Stimulated activated CD4-positive, alpha-beta T cell treated with anti-CD3 and anti-CD28 coated beads, Interleukin-1b, Interleukin-23, amount 100 ng/mL, for 4 hours (primary cell): ENCODE results near the gene RUVBL2.
A peak's percentile ranks its signal among the peaks of the same experiment; 100 is the strongest.

Experiments used
- DNase-seq, 2 donors: peaks; one replicate each; pipeline ENCODE4 v3.0.0-alpha.2; 2020; ENCODE audit warnings: low read depth in 2 of 2

RUVBL2 gene

GRCh38 chr19:48989701-48990291 lies 3.9 kb upstream of the RUVBL2 start:
- DNase-seq = no peak

DNA sequence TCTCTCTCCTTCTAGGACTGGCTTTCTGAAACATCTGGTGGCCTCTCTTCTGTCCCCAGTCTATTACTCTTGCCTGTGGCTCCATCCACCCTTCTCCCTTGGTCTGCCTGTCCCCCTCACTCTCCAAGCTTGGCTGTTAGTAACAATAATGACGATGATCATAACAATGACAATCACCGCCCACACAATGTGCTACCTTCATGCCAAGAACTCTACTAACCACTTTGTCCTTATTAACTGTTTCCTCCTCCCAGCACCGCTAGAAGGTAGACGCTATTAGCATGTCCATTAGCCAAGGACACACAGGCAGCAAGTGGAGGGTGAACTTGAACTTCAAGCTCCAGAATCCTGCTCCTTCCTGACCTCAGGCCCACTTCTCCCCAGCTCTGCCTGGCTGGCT lies 3.3 kb upstream of the RUVBL2 start:
- no peak for DNase-seq

GRCh38 chr19:48991011-48991609 lies 2.6 kb upstream of the RUVBL2 start:
- DNase-seq = no peak

- DNase-seq = no peak
Observed at GRCh38 chr19:48991873-48992580, 1.7 kb upstream of the RUVBL2 start.

GRCh38 chr19:48992581-48993174 lies 1.0 kb upstream of the RUVBL2 start:
- no peak for DNase-seq

GRCh38 chr19:48994035-48994386 lies 324 bp downstream of the RUVBL2 start:
- DNase-seq = no peak

- no peak for DNase-seq
Observed at GRCh38 chr19:48997972-48998371, 4.3 kb downstream of the RUVBL2 start.

DNA sequence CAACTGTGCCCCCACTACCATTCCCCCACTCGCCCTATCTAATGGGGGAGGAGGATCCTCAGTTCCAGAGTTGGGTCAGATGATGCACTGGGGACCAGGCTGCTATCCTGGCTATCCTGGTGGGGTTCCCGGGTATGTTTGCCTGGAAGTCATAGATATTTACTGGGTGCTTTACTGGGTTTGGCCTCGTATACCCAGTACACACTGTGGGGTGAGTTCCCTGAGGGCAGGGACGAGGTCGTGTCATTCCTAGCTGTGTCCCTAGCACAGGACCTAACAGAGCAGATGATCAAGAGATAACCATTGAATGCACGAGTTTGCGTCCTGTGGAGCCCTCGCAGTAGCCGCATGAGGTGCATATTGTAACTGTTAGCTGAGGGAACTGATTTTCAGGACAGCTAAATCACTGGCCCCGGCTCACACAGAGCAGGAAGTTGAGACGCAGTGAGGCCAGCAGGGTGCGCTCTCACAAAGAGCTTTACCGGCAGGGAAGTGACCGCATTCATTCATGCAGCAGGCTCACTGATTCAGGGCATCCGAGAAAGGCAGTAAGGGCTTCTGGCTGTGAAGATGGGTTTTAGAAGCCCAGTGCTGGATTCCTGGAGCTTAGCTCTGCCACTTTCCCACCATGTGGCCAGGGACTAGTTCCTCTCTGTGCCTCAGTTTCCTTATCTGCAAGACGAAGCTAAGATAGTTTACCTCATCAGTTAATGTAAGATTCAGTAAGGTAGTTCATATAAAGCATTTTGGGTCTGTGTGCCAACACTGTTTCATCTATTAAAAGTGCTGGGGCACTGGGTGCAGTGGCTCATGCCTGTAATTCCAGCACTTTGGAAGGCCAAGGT lies 6.0 kb downstream of the RUVBL2 start:
- DNase-seq = peak; percentile 47 to 62

DNA sequence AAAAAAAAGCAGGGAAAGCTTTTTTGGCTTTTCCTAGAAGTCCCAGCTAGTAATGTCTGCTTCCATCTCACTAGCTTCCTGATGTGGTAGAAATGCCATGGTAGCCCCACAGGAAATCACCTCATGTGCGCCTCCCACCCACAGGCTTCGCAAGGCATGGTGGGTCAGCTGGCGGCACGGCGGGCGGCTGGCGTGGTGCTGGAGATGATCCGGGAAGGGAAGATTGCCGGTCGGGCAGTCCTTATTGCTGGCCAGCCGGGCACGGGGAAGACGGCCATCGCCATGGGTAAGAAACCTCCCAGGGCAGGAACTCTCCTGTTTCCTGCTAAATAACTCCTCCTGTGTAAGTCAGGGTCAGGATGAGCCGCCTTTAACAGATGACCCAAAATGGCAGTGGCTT lies 10.4 kb downstream of the RUVBL2 start:
- DNase-seq = no peak

DNA sequence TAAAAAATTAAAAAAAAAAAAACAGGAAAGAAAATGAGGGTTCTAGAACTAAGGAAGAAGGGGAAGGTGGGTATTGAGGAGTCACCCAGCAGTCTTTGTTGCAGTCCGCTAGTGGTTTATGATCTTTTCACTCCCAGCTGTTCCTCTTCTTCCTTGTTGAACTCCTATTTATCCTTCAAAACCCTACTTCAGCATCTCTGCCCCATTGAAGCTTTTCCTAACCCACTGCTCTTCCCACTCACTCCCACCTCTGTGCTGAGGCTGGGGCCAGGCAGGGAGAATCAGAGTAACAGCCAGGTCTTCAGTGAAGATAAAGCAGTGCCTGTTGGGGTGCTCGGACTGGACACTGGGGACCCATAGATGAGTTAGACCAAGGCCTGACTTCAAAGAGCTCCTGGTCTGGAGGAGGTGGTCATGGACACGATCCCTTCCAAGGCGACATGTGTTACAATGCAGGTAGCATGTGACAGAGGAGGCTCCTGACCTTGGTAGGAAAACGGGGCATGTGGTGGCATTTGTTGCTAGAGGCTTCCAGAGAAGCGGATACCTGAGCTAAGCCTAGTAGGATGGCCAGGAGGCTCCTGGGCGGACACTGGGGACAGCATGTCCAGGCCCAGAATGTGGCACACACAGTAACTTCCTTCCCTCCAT lies 11.4 kb downstream of the RUVBL2 start:
- no peak for DNase-seq

DNA sequence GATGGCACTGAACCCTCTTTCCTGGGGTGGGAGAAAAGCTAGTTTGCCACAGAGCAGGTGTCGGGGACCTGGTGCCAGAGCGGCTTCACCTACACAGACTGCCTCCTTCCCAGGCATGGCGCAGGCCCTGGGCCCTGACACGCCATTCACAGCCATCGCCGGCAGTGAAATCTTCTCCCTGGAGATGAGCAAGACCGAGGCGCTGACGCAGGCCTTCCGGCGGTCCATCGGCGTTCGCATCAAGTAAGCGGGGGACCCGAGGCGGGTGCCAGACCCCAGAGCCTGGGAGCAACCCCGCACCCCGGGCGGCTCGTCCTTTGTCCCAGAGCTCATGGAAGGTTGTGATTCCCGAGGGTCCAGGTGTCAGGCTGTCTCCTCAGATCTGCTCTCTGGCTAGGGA lies 13.2 kb downstream of the RUVBL2 start:
- DNase-seq = no peak

GRCh38 chr19:49009828-49010227 lies 16.1 kb downstream of the RUVBL2 start:
- no peak for DNase-seq

GRCh38 chr19:49010453-49010852 lies 16.8 kb downstream of the RUVBL2 start:
- DNase-seq = no peak

DNA sequence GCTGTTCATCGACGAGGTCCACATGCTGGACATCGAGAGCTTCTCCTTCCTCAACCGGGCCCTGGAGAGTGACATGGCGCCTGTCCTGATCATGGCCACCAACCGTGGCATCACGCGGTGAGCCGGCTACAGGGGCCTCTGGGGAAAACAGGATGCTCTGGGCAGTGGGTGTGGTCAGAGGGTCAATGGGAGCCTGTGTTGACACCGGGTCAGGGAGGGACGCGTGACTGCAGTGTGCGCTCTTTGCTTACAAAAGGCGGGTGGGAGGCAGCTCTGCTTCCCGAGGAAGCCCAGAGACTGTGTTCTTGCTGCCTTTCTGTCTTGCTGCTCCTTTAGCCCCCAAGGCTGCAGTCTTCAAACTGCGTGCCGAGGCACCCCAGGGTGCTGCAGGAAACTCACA lies 17.5 kb downstream of the RUVBL2 start:
- DNase-seq = no peak

DNA sequence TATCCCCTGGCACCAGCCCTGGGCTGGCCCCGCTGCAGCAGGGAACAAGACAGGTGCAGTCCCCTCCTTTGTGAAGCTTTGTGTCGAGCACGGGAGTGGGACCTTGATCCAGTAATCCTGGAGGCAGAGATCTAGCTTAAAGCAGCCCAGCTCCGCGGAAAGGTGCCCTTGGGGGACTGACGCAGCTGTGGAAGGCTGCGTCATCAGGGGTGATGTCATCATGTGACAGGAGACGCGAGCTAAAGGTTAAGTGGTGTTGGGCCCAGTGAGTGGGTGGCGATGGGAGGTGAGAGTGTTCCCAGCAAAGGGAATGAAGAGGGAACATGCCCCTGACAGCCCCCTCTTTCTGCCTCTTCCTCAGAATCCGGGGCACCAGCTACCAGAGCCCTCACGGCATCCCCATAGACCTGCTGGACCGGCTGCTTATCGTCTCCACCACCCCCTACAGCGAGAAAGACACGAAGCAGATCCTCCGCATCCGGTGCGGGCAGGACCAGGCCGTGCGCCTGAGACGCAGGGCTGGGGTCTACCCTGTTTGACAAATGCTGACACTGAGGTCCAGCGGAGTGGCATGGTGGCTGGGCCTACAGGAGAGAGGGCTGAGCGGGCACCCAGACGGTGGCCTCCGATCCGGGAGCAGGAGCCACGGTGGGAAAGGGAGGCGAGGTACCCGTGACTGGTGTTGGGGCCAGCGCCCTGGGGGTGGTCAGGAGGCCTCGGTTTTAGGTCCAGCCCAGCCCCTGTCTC lies 20.6 kb downstream of the RUVBL2 start:
- DNase-seq = no peak

DNA sequence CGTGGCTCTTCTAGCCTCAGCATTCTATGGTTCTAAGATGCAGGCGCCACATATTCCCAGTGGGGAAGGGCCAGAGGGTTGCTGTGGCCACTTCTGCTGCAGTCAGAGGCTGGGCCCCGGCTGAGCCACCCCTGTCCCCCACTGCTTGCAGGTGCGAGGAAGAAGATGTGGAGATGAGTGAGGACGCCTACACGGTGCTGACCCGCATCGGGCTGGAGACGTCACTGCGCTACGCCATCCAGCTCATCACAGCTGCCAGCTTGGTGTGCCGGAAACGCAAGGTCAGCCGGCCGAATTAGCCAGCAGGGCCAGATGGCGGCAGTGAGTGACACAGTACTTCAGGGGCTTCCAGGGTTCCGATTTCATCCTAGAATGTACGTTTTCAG lies 21.2 kb downstream of the RUVBL2 start:
- DNase-seq = no peak

DNA sequence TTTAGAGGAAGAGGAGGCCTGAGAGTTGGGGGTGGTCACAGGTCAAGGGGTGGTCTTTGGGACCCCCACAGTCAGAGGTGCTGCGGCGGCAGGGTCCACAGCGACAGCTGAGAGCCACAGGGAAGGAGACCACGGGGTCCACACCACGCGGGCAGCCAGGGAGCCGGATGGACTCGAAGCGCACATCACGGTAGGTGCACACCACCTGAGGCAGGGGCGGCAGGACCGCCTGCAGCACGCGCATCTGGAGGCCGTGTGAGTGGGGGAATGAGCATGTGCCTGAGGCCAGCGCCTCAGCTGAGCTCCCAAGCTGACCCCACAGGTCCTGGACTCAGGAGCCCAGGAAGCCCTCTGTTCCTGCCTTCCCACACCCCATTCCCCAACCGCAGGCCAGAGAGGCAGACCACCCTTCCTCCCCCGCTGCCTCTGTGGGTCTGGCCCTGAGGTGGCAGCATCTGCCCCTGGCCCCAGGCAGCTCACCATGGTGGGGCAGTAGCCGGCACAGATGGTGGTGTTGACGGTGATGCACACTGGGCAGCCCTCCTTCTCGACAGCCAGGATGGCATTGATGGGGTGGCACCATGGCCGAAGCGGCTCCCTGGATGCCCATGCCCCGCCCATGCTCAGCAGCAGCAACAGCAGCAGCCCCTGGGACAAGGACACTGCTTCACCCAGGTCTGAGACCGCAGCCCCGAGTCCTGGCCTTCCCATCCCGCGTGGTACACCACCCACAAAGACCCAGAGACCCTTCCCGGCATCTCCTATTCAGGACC lies 22.6 kb downstream of the RUVBL2 start:
- DNase-seq = no peak

DNA sequence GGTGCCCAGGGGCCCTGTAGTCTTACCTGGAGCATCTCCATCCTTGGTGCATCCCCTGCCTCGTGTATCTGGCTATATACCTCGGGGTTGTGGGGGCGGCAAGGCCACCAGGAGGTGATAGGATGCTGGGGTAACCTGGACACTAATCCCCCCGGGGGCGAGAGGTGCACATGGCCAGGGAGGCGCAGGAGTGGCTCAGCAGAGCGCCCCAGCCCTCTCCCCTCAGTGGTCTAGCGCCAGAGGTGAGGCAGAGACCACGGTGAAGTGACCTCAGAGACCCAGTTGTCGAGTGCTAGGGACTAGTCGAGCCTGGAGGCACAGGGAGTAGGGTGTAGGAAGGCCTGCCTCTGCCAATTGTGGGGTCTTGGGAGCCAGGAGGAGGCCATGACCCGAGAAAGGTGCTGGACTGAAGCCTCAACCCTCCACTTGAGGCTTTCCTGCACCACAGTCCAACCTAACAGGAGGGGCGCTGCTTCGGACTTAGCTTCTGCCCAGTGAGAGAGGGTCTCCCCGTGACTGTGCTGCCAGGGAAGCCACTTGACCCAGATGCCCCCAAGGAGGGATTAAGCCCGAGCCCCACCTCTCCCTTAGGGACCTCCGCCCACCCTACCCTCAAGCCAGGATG lies 23.5 kb downstream of the RUVBL2 start, which contains the start of gene LHB:
TSS of gene LHB (minus strand) at position 51 of the 625 bp plus-strand sequence. CDS start at position 41, 10 bp downstream.
- no peak for DNase-seq

DNA sequence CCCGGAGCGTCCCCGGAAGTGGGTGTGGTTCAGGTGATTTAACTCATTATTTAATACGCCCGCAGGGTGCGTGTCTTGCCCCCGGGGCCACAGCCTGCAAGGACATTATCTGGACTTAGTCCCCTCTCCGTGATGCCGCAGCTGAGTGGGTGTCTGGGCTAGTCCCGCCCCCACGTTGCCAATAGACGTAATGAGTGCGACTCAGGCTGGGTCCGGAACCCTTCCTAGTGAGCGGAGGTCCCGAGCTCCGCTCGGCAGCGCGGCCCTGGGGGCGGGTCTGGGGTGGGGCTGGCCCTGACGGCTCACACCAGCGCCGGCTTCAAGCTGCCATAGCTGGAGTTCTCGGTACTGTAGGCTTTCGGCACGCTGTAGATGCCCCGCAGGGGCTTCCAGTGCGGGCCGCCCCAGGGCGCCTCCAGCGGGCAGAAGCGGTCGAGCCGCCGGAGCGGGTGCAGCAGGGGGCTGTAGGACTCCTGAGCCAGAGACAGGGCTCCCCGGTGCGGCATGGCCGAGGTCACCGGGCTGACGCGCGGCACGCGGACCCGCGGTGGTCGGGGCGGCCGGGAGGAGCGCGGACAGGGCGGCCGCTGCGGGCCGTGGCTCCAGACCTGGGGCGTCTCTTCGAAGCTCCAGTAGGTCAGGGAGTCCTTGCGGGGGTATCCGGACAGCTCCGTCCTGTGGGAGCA lies 24.1 kb downstream of the RUVBL2 start:
- peak; percentile 43 to 51 for DNase-seq
